ENCODE data around the gene SRPRB.

SRPRB gene

DNA sequence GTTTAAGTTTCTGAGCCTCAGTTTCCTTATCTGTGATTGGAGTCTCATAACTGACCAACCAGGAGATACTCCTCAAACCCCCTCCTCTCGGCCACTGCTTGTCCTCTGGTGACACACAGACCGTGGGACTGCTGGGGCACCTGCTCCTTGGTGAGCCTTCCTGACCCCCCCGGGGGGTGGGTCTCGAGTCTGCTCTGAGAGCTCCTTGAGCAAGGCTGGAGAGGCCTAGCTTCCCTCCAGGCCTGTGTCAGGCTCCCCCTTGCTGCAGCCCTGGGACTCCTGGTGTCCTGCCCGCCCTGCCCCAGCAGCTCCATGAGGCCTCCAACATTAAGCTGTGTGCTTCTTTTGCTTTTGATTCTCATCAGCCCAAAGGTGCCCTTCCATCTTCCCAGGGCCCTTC lies 27.7 kb downstream of the SRPRB start:
- H4K20me1 ChIP-seq (ENCODE audit: insufficient read depth, low read length), result no peaks in the 10 kb centered on the region
- no peak overlapping the region for H3K27ac ChIP-seq (ENCODE audit: low read length)
- no peaks in the 10 kb centered on the region for H3K36me3 ChIP-seq (replicated peaks; ENCODE audit: low read depth, low read length)
- no peaks in the 10 kb centered on the region for H3K79me2 ChIP-seq (ENCODE audit: low read length)
- H3K4me3 ChIP-seq (ENCODE audit: low read length), result no peak overlapping the region
- H3K4me1 ChIP-seq (ENCODE audit: low read length), result peaks cover 6% of the 10 kb centered on the region; the same call in 1 of the 2 replicates
- H3K9ac ChIP-seq (ENCODE audit: low read length), result no peak overlapping the region
- H2AFZ ChIP-seq (ENCODE audit: low read depth, low read length), result no peak overlapping the region
- no peaks in the 10 kb centered on the region for H3K27me3 ChIP-seq (ENCODE audit: low read depth, low read length)
- H3K4me2 ChIP-seq (ENCODE audit: low read length), result no peak overlapping the region
- no peak for TF ChIP-seq EZH2phosphoT487 (IDR thresholded peaks at IDR 0.05; ENCODE audit: low read depth)
- TF ChIP-seq CTCF (IDR thresholded peaks at IDR 0.05; ENCODE audit: low read depth, low read length), result no peak
- no peaks in the 10 kb centered on the region for H3K9me3 ChIP-seq (ENCODE audit: insufficient read depth, low read length)

DNA sequence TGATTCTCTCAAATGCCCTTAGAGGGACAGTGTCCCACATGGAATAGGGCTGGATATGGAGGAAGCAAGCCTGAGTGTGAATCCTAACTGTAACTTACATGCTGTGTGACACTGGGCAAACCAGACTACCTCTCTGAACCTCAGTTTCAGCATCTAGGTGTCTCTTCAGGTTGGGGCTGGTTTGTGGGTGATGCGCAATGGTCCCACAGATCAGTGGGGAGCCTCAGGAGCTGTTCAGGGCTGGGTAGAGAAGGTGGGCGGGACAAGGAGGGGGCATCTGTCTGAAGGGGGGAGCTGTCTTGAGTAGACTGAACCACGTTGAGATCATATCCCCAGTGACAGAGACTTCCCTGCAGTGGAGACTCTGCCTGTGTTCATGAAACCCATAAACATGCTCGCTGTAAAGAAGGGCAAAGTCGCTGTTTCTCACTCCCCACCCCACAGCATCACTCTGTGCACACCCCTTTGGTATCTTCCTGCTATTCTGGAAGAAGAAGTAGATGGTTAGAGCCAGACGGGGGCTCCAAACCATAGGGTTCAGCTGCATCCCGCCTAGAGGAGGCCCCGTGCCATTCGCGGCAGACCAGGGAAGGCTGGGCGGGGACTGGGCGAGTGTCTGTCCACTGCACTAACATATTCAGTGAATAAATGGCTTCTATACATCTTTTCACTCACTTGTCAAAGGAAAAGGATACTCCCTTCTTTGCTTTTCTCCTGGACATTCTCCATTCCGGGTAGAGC lies 28.4 kb downstream of the SRPRB start:
- TF ChIP-seq EZH2phosphoT487 (IDR thresholded peaks at IDR 0.05; ENCODE audit: low read depth), result no peak
- TF ChIP-seq CTCF (IDR thresholded peaks at IDR 0.05; ENCODE audit: low read depth, low read length), result no peak
- Histone ChIP-seq H3K9me3 (ENCODE audit: insufficient read depth, low read length) (no peaks in the 10 kb centered on the region), H3K79me2 (ENCODE audit: low read length) (no peaks in the 10 kb centered on the region), H3K36me3 (replicated peaks; ENCODE audit: low read depth, low read length) (no peaks in the 10 kb centered on the region), H2AFZ (ENCODE audit: low read depth, low read length) (no peak overlapping the region), H3K4me3 (ENCODE audit: low read length) (no peak overlapping the region), H4K20me1 (ENCODE audit: insufficient read depth, low read length) (no peaks in the 10 kb centered on the region), H3K27ac (ENCODE audit: low read length) (no peak overlapping the region), H3K27me3 (ENCODE audit: low read depth, low read length) (no peaks in the 10 kb centered on the region), H3K4me2 (ENCODE audit: low read length) (no peak overlapping the region), H3K4me1 (ENCODE audit: low read length) (peaks cover 6% of the 10 kb centered on the region; the same call in 1 of the 2 replicates), H3K9ac (ENCODE audit: low read length) (no peak overlapping the region)

DNA sequence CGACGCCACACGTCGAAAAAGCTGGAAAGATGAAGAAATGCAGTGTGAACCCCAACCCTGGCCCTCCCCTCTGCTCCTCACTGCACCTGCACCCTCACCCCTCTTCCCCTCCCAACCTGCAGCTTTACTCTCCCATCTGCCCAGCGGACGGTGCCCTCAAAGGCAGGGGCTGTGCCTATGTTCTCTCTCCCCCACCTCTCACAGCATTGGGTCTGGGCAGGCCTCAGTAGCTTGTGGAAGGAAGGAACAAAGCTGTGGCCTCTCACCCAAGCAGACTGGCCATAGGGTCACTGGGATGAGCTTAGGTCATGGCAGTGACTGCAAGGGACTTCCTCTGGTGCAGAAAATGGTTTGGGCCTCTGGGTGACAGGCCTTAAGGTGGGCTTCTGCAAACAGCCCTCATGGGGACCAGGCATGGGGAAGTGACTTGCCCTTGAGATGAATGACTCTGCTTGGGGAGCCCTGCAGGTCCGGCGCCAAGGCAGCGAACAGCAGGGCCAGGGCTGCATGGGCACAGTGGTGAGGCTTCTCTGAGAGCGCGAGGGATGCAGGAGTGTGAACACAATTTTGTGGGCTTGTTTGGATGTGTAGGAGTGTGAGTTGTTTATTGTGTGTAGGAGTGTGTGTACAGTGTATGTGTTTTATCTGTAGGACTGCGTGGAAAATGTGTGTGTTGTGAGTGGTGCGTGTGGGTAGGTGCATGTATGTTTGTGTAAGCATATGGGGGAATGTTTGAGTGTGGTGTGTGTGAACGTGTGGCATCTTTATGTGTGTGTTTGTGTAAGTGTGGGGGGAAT lies 29.2 kb downstream of the SRPRB start:
- Histone ChIP-seq H3K9ac (ENCODE audit: low read length) (no peak overlapping the region), H3K27me3 (ENCODE audit: low read depth, low read length) (no peaks in the 10 kb centered on the region), H3K4me1 (ENCODE audit: low read length) (peaks cover 6% of the 10 kb centered on the region; the same call in 1 of the 2 replicates), H3K4me3 (ENCODE audit: low read length) (no peak overlapping the region), H3K4me2 (ENCODE audit: low read length) (no peak overlapping the region), H3K79me2 (ENCODE audit: low read length) (no peaks in the 10 kb centered on the region), H3K36me3 (replicated peaks; ENCODE audit: low read depth, low read length) (no peaks in the 10 kb centered on the region), H3K9me3 (ENCODE audit: insufficient read depth, low read length) (no peaks in the 10 kb centered on the region), H3K27ac (ENCODE audit: low read length) (no peak overlapping the region), H2AFZ (ENCODE audit: low read depth, low read length) (no peak overlapping the region), H4K20me1 (ENCODE audit: insufficient read depth, low read length) (no peaks in the 10 kb centered on the region)
- no peak for TF ChIP-seq CTCF (IDR thresholded peaks at IDR 0.05; ENCODE audit: low read depth, low read length)

GRCh38 chr3:133835418-133835743 lies 29.8 kb downstream of the SRPRB start:
- H2AFZ ChIP-seq (ENCODE audit: low read depth, low read length), result no peak overlapping the region
- H3K9ac ChIP-seq (ENCODE audit: low read length), result no peak overlapping the region
- no peak overlapping the region for H3K27ac ChIP-seq (ENCODE audit: low read length)
- H4K20me1 ChIP-seq (ENCODE audit: insufficient read depth, low read length), result no peaks in the 10 kb centered on the region
- H3K4me2 ChIP-seq (ENCODE audit: low read length), result no peak overlapping the region
- H3K27me3 ChIP-seq (ENCODE audit: low read depth, low read length), result no peaks in the 10 kb centered on the region
- no peaks in the 10 kb centered on the region for H3K9me3 ChIP-seq (ENCODE audit: insufficient read depth, low read length)
- H3K36me3 ChIP-seq (replicated peaks; ENCODE audit: low read depth, low read length), result no peaks in the 10 kb centered on the region
- H3K79me2 ChIP-seq (ENCODE audit: low read length), result no peaks in the 10 kb centered on the region
- H3K4me3 ChIP-seq (ENCODE audit: low read length), result no peak overlapping the region
- peaks cover 6% of the 10 kb centered on the region; the same call in 1 of the 2 replicates for H3K4me1 ChIP-seq (ENCODE audit: low read length)
- TF ChIP-seq CTCF (IDR thresholded peaks at IDR 0.05; ENCODE audit: low read depth, low read length), result no peak
- no peak for TF ChIP-seq EZH2phosphoT487 (IDR thresholded peaks at IDR 0.05; ENCODE audit: low read depth)

Data from OCI-LY3 (cell line).